ENCODE results near the gene RIC8A. TPM values are rescaled to one million over a fixed set of nuclear protein-coding genes. Genes with fewer than 3 reads are reported as not detected.

Gene RIC8A
- total RNA-seq, 1 experiment from 2014 or later: 220 TPM

- no peak for DNase-seq (ENCODE audit: low read depth)
These were observed 3.4 kb upstream of the RIC8A start for GRCh38 chr11:203945-204586.

- DNase-seq (ENCODE audit: low read depth): no peak
These were observed 2.9 kb upstream of the RIC8A start for GRCh38 chr11:204587-205109.

- DNase-seq (ENCODE audit: low read depth): no peak
These were observed 2.1 kb upstream of the RIC8A start for GRCh38 chr11:205221-206001.

GRCh38 chr11:206002-206384 lies 1.5 kb upstream of the RIC8A start:
- DNase-seq (ENCODE audit: low read depth): no peak

GRCh38 chr11:206526-207207 lies 841 bp upstream of the RIC8A start:
- DNase-seq (ENCODE audit: low read depth): no peak

DNA sequence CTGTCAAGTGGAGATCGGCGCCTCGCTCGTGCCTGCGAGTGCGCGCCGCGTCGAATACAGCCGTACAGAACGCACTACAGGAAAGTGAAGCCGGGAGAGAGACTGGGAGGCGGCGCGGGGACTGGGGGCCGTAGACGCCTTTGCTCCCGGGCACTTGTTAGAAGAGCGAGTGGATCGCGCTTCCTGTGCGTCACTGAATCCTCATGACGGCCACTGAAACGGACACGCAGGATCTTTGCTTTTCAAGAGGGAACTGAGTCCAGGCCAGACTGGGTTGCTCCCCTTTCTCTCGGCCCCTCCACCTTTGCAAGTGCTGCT lies 314 bp downstream of the RIC8A start:
- DNase-seq (ENCODE audit: low read depth): no peak

- DNase-seq (ENCODE audit: low read depth): peak; percentile 70
These were observed 841 bp downstream of the RIC8A start for GRCh38 chr11:208181-208916.

- DNase-seq (ENCODE audit: low read depth): no peak
These were observed 1.4 kb downstream of the RIC8A start for GRCh38 chr11:208917-209260.

GRCh38 chr11:209275-210121 lies 2.0 kb downstream of the RIC8A start:
- peak; percentile 17 for DNase-seq (ENCODE audit: low read depth)

- peak; percentile 72 for DNase-seq (ENCODE audit: low read depth)
These were observed 2.8 kb downstream of the RIC8A start for GRCh38 chr11:210122-210802.

DNA sequence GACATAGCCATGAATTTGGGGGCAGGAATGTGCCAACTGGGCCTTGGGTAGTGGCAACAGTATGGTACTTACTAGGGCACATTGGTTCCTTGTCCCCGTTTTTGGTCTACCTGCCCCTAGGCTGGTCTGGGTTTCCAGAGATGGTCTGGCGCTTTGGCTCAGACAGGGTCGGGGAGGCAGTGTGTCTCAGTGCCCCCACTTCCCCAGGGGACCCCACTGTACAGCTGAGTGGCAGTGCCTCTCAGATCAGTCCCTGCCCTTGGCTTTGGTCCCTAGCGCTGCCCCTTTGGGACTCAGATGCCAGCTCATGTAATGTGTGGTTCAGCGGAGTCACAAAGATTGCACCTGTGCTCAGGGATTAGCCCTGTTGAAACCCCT lies 3.3 kb downstream of the RIC8A start:
- no peak for DNase-seq (ENCODE audit: low read depth)

- DNase-seq (ENCODE audit: low read depth): no peak
These were observed 3.8 kb downstream of the RIC8A start for GRCh38 chr11:211295-211694.

DNA sequence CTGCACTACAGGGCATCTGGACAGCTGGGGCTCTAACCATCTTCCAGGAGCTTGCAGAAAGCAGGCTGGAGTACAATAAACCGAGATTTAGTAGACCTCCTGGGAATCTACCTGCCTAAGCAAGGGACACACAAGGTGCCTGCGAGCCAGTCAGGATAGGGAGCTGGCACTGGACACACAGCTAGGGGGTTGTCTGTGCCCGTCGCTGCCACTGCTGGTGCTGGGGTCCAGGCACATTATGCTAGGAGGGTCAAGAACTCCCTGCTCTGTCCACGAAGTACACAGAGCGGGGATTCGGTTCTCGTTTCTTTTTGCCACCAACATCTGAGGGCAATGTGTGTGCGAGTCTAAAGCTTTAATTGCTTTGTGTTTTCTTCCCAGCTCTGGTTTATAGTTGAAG lies 4.2 kb downstream of the RIC8A start:
- no peak for DNase-seq (ENCODE audit: low read depth)

DNA sequence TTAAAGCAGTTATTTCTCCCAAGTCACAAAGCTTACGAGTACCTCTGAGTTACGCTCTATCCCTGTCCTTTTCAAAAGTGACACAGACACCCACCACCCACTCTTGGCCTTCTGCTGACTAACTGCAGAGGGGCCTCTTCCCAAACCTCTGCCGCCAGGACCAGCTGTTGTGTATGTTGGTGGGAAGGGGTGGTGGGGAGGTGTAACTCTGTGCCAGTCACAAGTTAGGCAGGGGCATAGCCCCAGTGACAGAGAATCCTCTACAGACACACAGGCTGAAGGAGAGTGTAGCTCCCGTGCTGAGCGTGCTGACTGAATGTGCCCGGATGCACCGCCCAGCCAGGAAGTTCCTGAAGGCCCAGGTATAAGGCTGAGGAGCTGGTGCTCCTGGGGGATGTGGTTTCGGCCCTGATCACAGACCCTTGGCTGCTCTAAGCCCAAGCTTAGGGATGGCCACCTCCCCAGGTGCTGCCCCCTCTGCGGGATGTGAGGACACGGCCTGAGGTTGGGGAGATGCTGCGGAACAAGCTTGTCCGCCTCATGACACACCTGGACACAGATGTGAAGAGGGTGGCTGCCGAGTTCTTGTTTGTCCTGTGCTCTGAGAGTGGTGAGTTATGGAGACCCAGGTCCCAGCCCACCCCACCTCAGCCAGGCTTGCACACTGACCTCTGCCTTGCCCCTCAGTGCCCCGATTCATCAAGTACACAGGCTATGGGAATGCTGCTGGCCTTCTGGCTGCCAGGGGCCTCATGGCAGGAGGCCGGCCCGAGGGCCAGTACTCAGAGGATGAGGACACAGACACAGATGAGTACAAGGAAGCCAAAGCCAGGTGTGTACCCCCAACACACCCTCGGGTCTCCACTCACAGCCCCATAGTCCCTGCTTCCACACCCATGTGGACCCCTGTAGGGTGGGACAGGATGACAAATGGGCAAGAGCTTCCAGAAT lies 4.9 kb downstream of the RIC8A start:
- DNase-seq (ENCODE audit: low read depth): no peak

DNA sequence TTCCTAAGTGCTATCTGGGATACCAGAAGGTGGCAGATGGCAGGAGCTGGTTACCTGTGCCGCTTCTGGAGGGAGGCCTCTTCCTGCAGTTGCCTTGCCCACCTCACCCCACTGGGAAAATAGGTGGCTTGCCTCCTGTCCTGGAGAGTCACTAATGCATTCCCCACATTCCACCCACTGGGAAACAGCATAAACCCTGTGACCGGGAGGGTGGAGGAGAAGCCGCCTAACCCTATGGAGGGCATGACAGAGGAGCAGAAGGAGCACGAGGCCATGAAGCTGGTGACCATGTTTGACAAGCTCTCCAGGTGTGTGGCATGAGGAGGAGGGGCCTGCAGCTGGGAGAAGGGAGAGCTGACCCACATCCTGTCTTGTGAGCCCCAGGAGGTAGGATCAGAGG lies 5.6 kb downstream of the RIC8A start:
- peak; percentile 12 for DNase-seq (ENCODE audit: low read depth)

- no peak for DNase-seq (ENCODE audit: low read depth)
These were observed 6.6 kb downstream of the RIC8A start for GRCh38 chr11:214083-214482.

- DNase-seq (ENCODE audit: low read depth): no peak
These were observed 8.1 kb downstream of the RIC8A start for GRCh38 chr11:215581-216037.

GRCh38 chr11:216081-216974 lies 8.8 kb downstream of the RIC8A start:
- no peak for DNase-seq (ENCODE audit: low read depth)

Data from HT1080 (cell line).